ENCODE measurements around the gene RGS19. TPM values are rescaled to one million over a fixed set of nuclear protein-coding genes. Genes with fewer than 3 reads are reported as not detected.

RGS19 gene
- total and polyA plus RNA-seq, 2 of the 8 experiments (the other 6 are each of a cell fraction or from before 2014, with no cell fraction given) = 12.7 to 16.8 TPM

- no peak overlapping the region for H4K5ac ChIP-seq (ENCODE audit: insufficient read length, low read depth, low read length)
- no peak overlapping the region for H2AFZ ChIP-seq (ENCODE audit: low read length)
- H4K8ac ChIP-seq (ENCODE audit: extremely low read depth, insufficient read depth, low read length) = no peak overlapping the region
- H3K14ac ChIP-seq (ENCODE audit: insufficient read length) = no peak overlapping the region
- no peak overlapping the region for H3K18ac ChIP-seq (ENCODE audit: extremely low read depth, low read length)
- peaks cover 0 to 4% of the 10 kb centered on the region in 2 experiments for H4K20me1 ChIP-seq (replicated peaks in 1 of 2; ENCODE audit: control insufficient read depth in 1 of 2, insufficient read depth in 2 of 2, low read length in 2 of 2)
- H3K27ac ChIP-seq (ENCODE audit: low read depth, low read length) = no peak overlapping the region
- no peak overlapping the region for H2BK120ac ChIP-seq (replicated peaks; ENCODE audit: low read depth, low read length)
- H2BK20ac ChIP-seq (ENCODE audit: low read length) = no peak overlapping the region
- peaks cover 7% of the 10 kb centered on the region; the same call in 1 of the 2 replicates for H3K23me2 ChIP-seq (ENCODE audit: low read depth, low read length)
- H2AK5ac ChIP-seq (ENCODE audit: low read depth, low read length) = no peak overlapping the region
- CTCF ChIA-PET (ENCODE audit: partially characterized antibody) = interaction anchor here (1.2 to 5.0 kb wide), 4 partner anchors 9 to 172 kb away, joined by 3 to 41 read pairs (median 12); partner anchors contain the start of gene LKAAEAR1
- H2BK5ac ChIP-seq (ENCODE audit: low read depth, low read length) = no peak overlapping the region
- no peaks in the 10 kb centered on the region for H3K9me3 ChIP-seq (ENCODE audit: insufficient read depth in 2 of 2, low read depth in 1 of 2, low read length in 1 of 2)
- H2BK15ac ChIP-seq (ENCODE audit: low read length) = no peak overlapping the region
- 76% methylated on average over 4 of the region's 4 CpGs; no CpG with 5 or more reads in 1 of the 2 experiments for WGBS, 2 experiments (ENCODE audit: extremely low coverage in 1 of 2, insufficient coverage in 1 of 2, insufficient read length in 1 of 2, insufficient replicate concordance in 2 of 2, low coverage in 1 of 2, low lambda C conversion rate in 2 of 2, missing lambda C conversion rate in 1 of 2)
- FAIRE-seq = no peak
- H3K36me3 ChIP-seq (ENCODE audit: control insufficient read depth in 2 of 4, insufficient read depth in 4 of 4, low read length in 3 of 4) = no peaks in the 10 kb centered on the region
- no peak overlapping the region for H3K56ac ChIP-seq (replicated peaks; ENCODE audit: insufficient read length, low read depth, low read length)
- peaks cover 0 to 8% (median 3%) of the 10 kb centered on the region in 4 experiments; a peak in 3 of 7 replicates for H3K4me1 ChIP-seq (replicated peaks in 1 of 4; ENCODE audit: control insufficient read depth in 3 of 4, insufficient read depth in 4 of 4, low read length in 3 of 4)
- no peaks in the 10 kb centered on the region; the same call in 1 of the 2 replicates for H3K79me1 ChIP-seq (ENCODE audit: low read depth, low read length)
- no peak overlapping the region for H2BK12ac ChIP-seq (ENCODE audit: low read depth, low read length)
- DNase-seq (ENCODE audit: low read depth in 1 of 2, low spot score in 2 of 2) = no peak
- H3K4me2 ChIP-seq (ENCODE audit: insufficient read depth in 1 of 2, low read depth in 2 of 2, low read length in 2 of 2) = no peak overlapping the region
- POLR2A ChIA-PET (ENCODE audit: partially characterized antibody) = no interaction called here
- no peaks in the 10 kb centered on the region for H3K79me2 ChIP-seq (ENCODE audit: control insufficient read depth in 1 of 2, insufficient read depth in 2 of 2, low read length in 2 of 2)
- H3K4ac ChIP-seq (replicated peaks; ENCODE audit: insufficient read length, low read depth, low read length) = no peak overlapping the region
- no peak overlapping the region for H3K9ac ChIP-seq (replicated peaks in 1 of 4; ENCODE audit: extremely low read depth in 1 of 4, low read depth in 3 of 4, low read length in 3 of 4)
- H3K4me3 ChIP-seq (ENCODE audit: extremely low read depth in 1 of 4, insufficient read depth in 2 of 4, low read depth in 3 of 4, low read length in 4 of 4) = no peak overlapping the region
- no peak overlapping the region for H4K91ac ChIP-seq (replicated peaks; ENCODE audit: insufficient read length, low read length)
- peaks cover 2 to 26% (median 21%) of the 10 kb centered on the region in 4 experiments for H3K27me3 ChIP-seq (replicated peaks in 1 of 4; ENCODE audit: control insufficient read depth in 3 of 4, extremely low read depth in 1 of 4, insufficient read depth in 3 of 4, low read length in 3 of 4)
- H3K23ac ChIP-seq (ENCODE audit: insufficient read length) = no peak overlapping the region
- TF ChIP-seq EP300 (IDR thresholded peaks at IDR 0.05; ENCODE audit: borderline replicate concordance in 1 of 2, low read depth in 2 of 2, low read length in 2 of 2) (no peak), GABPA (IDR thresholded peaks at IDR 0.05; ENCODE audit: borderline replicate concordance, insufficient read depth, low read length) (no peak), HDAC2 (IDR thresholded peaks at IDR 0.05; ENCODE audit: borderline replicate concordance in 1 of 2, low read depth in 2 of 2, low read length in 2 of 2) (no peak), HDAC6 (IDR thresholded peaks at IDR 0.05; ENCODE audit: low read depth, low read length) (no peak), TEAD4 (IDR thresholded peaks at IDR 0.05; ENCODE audit: low read depth, low read length) (no peak), CEBPB (IDR thresholded peaks at IDR 0.05; ENCODE audit: low read depth, low read length) (no peak), TBP (IDR thresholded peaks at IDR 0.05; ENCODE audit: low read depth, low read length) (no peak), PHF8 (conservative IDR thresholded peaks at IDR 0.05; ENCODE audit: low read depth, low read length) (no peak), SP1 (IDR thresholded peaks at IDR 0.05; ENCODE audit: low read depth, low read length) (no peak), SIX5 (IDR thresholded peaks at IDR 0.05; ENCODE audit: low read depth, low read length) (no peak), NANOG (IDR thresholded peaks at IDR 0.05; ENCODE audit: insufficient read depth, low read depth, low read length, poor library complexity, severe bottlenecking) (no peak), ATF3 (IDR thresholded peaks at IDR 0.05; ENCODE audit: insufficient read depth, low read depth, low read length) (no peak)
Measured at GRCh38 chr20:64100566-64100888, 21.2 kb upstream of the RGS19 start.
